NCI-H2107 (cell line): ENCODE data around the gene WASF2.
A peak's percentile ranks its signal among the peaks of the same experiment; 100 is the strongest.
"Not testable (repeated sequence)": the region's sequence is repeated elsewhere in the genome, so short reads cannot be mapped to it uniquely, and the experiment has no call there.

Source experiments
- DNase-seq: peaks from one replicate; lab custom pipeline; 2025; lab: John Stamatoyannopoulos, UW

The WASF2 gene

DNA sequence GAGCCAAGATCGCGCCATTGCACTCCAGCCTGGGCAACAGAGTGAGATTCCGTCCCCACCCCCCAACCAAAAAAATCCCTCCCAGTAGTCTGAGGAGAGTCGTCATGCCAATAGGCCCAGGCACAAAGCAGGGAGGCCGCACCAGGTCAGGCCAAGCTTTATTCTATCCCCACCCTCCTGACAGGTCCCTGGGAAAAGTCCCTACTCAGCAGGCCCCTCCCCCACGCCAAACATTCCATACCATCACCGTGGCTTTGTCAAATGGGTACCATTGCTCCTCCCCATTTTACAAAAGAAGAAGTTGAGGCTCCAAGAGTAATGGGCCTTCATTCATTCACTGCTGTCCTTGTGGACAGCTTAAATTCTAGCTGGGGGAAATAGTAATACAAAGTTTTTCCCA lies 92.2 kb downstream of the WASF2 start:
- DNase-seq = no peak

GRCh38 chr1:27397110-27397509 lies 92.9 kb downstream of the WASF2 start:
- DNase-seq = no peak

DNA sequence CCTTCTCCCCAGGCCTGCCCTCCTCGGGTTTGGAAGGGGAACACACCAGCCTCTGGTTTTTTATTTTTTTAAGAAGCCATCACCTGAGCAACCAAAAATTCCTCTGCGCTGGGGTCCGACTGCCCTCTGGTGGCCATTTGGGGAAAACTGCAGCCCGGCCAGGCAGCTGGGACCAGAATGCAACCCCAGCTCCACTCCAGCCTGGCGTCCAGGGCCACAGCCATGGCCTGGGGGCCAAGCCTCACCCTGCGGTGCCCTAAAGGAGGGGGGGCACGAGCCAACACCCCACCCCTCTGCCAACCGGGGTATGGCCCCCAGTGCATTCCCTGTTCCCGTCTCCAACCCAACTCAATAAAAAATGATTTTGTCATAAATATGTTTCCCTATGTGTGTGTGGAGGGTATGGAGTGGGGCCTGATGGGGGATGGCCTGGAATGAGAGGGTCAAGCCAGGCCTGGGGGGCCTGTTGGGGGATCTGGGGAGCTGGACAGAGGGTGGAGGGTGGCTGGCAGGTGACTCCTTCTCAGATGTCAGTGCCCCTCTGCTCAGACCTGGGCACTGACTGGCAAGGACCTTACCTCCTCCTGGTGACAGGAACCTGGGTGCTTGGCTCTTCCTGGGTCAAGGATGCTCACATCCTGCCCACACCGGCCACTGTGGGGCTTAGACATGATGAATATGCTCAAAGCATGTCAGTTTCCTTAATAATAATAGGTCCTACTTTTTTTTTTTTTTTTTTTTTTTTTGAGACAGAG lies 94.3 kb downstream of the WASF2 start:
- peak; percentile 86 for DNase-seq

GRCh38 chr1:27394925-27395324 lies 95.0 kb downstream of the WASF2 start:
- DNase-seq = no peak

GRCh38 chr1:27394282-27394658 lies 95.7 kb downstream of the WASF2 start:
- DNase-seq = no peak

DNA sequence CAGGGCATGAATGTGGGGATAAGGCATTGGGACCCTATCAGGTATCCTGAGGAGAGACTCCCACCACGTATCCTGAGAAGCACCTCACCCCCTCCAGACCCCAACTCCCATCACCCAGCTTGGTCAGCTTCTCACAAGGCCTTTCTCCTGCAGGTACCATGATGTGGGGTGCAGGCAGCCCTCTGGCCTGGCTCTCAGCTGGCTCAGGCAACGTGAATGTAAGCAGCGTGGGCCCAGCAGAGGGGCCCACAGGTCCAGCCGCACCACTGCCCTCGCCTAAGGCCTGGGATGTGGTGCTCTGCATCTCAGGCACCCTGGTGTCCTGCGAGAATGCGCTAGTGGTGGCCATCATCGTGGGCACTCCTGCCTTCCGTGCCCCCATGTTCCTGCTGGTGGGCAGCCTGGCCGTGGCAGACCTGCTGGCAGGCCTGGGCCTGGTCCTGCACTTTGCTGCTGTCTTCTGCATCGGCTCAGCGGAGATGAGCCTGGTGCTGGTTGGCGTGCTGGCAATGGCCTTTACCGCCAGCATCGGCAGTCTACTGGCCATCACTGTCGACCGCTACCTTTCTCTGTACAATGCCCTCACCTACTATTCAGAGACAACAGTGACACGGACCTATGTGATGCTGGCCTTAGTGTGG lies 96.2 kb downstream of the WASF2 start:
- DNase-seq = no peak

- no peak for DNase-seq
Measured at GRCh38 chr1:27392778-27393635, 97.0 kb downstream of the WASF2 start.

GRCh38 chr1:27392096-27392777 lies 97.7 kb downstream of the WASF2 start, which contains the start of gene GPR3:
TSS of gene GPR3 (plus strand) at chr1:27392622. CDS start at chr1:27393799, 1,177 bp downstream.
- peak; percentile 83 for DNase-seq

DNA sequence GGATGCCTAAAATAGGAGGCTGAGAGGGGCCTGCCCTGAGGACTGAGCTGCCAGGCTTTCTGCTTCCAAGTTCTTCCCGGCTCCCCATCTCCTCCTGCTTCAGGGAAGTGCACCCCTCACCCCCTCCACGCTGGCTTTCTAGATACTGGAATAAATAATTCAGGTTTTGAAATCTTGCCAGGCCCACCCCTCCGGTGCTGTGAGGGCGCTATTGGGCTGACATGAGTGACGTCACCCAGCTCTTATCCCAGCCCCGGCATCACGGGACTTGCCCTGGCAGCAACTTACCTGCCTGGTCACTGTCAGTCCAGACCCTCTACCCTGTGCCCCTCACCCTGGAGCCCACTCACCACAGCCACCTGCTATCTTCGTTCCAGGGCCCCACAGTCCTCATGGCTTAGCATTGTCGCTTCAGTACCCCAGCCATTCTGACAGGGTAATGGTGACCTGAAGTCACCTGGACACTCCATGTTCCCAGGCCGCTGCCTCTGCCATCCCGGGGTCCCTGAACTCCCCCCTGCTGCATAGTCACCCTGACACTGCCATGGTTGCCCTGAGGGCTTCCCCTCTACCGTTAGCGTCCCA lies 98.4 kb downstream of the WASF2 start:
- DNase-seq = peak; percentile 44

DNA sequence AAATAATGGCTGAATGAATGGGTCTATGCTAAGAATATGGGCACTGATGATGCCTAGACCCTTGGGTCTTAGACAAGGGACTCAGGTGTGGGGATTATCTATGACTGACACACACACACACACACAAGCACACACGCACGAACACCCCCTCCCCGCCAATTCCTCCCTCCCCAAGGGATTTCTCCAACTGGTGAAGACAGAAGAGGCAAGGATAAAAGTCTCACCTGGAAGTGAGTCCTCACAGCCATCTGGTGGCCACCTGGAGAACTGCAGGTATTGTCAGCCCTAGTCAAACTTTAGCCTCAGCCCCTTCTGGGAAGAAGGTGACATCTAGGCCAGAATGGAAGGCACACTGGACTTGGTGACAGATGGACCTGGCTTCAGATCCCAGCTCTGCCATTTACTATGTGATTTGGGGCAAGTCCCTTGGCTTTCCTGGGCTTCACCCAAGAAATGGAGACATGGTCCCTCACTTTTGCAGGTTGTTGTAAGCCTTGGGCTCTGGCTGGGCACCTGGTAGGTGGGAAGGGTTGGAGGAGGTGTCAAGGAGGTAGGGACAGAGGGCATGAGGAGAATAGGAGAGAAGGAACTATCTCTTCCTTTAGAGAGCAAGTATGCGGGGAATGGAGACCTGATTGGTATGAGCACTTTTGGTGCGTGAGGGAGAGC lies 101.5 kb downstream of the WASF2 start:
- DNase-seq = peak; percentile 69

DNA sequence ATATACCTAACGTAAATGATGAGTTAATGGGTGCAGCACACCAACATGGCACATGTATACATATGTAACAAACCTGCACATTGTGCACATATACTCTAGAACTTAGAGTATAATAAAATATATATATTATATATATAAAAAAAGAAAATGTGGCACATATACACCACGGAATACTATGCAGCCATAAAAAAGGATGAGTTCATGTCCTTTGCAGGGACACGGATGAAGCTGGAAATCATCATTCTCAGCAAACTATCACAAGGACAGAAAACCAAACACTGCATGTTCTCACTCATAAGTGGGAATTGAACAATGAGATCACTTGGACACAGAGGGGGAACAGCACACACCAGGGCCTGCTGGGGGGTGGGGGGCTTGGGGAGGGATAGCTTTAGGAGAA lies 105.2 kb downstream of the WASF2 start:
- DNase-seq = not testable (repeated sequence)

GRCh38 chr1:27383661-27384060 lies 106.3 kb downstream of the WASF2 start:
- no peak for DNase-seq

- DNase-seq = no peak
Measured at GRCh38 chr1:27383039-27383605, 106.8 kb downstream of the WASF2 start, which contains the start of gene CD164L2. TSS of gene CD164L2 (minus strand) at chr1:27383333. CDS start at chr1:27383239, 94 bp downstream.

DNA sequence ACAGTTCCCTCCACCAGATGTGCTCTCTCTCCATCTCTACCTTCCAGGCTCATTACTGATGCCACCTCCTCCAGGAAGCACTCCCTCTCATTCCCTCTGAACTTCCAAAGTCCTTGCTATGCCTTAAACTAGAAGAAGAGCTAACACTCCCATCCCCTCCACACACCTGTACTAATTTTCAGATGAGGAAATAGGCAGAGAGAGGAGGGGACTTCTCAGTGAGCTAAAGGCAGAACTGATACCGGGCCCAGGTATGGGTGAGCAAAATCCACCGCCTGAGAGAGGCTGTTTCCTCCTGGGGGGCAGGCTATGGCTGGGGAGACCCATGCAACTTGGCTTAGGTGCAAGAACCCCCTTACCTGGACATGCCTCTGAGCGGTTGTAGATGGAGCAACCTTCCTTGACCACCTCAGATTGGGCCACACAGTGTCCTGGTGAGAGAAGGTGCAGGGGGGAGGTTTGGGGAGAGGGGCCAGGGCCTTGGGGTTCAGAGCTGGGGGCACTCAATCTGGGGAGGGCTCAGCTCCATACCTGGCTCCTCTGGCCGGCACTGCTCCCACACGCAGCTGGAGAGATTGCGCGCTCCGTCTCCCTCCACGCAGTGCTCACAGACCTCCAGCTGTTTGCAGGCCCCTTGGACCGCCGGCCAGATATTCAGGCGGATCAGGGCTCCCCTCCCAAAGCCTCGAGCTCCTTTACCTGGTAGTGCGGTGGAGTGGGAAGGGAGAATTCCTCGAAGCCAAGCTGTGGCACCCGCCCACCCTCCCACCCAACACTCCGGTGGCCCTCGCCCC lies 107.8 kb downstream of the WASF2 start:
- no peak for DNase-seq

GRCh38 chr1:27380766-27381733 lies 108.9 kb downstream of the WASF2 start:
- no peak for DNase-seq

- DNase-seq = no peak
Measured at GRCh38 chr1:27380224-27380623, 109.7 kb downstream of the WASF2 start.

GRCh38 chr1:27379564-27380122 lies 110.3 kb downstream of the WASF2 start:
- DNase-seq = no peak

- DNase-seq = no peak
Measured at GRCh38 chr1:27377760-27378495, 112.0 kb downstream of the WASF2 start.
